Coronary artery (tissue), 2 donors: ENCODE data around the gene BRICD5.

ENCODE experiments used
- DNase-seq: peaks from one replicate; pipeline ENCODE4 v3.0.0-alpha.2; 2017; ENCODE audit warnings: low spot score
- H3K27ac ChIP-seq, 2 donors: fragments of 200-600 bp; sonication (generic); one replicate each; pipeline ENCODE4 v1.5.1; 2016 to 2019
- H3K4me3 ChIP-seq: fragments of 200-600 bp; sonication (generic); 2 replicates; pipeline ENCODE4 v1.5.1; 2016; ENCODE audit warnings: mild to moderate bottlenecking, moderate library complexity
- TF ChIP-seq, protein P1 (sequence below): fragments of 200-600 bp; sonication (generic); IDR thresholded peaks from one replicate; pipeline ENCODE4 v1.5.1; 2019; ENCODE audit warnings: antibody characterized with exemption

BRICD5 gene

DNA sequence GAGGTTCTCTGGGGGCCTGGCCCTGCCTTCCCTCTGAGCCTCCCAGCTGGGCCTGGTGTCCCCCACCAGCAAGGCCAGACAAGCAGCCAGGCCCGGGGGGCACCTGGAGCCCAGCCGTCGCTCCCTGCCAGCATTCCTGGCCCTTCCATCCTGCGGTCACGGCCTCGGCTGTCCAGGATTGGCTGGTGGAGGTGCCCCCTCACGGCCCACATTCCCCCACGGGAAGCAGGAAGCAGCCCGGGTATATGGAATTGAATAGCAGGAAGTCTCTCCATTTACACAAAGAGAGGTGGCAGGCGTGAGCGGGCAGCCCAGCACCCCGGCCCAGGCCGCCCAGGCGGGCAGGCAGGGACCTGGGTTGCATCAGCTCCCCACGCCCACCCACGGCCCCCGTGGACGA lies 40.6 kb downstream of the BRICD5 start:
- DNase-seq, result no peak
- peak overlapping the region; percentile 2 to 56 for H3K27ac ChIP-seq
- TF ChIP-seq, protein P1, sequence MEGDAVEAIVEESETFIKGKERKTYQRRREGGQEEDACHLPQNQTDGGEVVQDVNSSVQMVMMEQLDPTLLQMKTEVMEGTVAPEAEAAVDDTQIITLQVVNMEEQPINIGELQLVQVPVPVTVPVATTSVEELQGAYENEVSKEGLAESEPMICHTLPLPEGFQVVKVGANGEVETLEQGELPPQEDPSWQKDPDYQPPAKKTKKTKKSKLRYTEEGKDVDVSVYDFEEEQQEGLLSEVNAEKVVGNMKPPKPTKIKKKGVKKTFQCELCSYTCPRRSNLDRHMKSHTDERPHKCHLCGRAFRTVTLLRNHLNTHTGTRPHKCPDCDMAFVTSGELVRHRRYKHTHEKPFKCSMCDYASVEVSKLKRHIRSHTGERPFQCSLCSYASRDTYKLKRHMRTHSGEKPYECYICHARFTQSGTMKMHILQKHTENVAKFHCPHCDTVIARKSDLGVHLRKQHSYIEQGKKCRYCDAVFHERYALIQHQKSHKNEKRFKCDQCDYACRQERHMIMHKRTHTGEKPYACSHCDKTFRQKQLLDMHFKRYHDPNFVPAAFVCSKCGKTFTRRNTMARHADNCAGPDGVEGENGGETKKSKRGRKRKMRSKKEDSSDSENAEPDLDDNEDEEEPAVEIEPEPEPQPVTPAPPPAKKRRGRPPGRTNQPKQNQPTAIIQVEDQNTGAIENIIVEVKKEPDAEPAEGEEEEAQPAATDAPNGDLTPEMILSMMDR, result no peak
- H3K4me3 ChIP-seq, result peak overlapping the region; percentile 54

DNA sequence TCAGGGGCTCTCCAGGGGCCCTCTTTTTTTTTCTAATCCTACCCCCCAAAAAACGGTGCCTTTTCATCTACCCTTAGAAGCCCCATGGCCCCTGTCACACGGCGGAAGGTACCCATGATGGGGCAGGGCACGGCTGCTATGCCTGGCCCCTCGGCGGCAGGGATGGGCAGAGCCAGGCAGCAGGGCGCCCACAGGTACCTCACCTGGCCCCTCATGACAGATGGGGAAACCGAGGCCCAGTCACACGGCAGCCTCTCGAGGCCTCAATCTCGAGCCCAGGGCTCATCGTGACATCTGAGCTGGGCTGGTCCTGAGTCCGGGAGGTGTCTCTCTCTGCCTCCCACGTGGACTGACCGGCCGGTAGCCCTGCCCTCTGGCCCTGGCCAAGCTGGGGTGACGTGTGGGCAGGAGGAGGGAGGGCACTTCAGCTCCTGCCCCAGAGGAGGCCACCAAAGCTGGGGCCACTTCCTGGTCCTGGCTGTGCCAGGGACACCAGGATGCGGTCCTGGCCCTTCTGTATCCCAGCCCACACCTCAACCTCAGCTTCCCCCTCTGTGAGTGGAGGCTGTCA lies 43.5 kb downstream of the BRICD5 start:
- TF ChIP-seq, protein P1, result no peak
- Histone ChIP-seq H3K27ac (no peak overlapping the region), H3K4me3 (no peak overlapping the region)
- DNase-seq, result no peak

GRCh38 chr16:2166263-2167067 lies 44.2 kb downstream of the BRICD5 start:
- no peak overlapping the region for H3K4me3 ChIP-seq
- DNase-seq, result no peak
- no peak overlapping the region for H3K27ac ChIP-seq
- TF ChIP-seq, protein P1, result no peak

GRCh38 chr16:2165861-2166260 lies 44.8 kb downstream of the BRICD5 start:
- no peak for DNase-seq
- TF ChIP-seq, protein P1, result no peak
- Histone ChIP-seq H3K4me3 (no peak overlapping the region), H3K27ac (no peak overlapping the region)

GRCh38 chr16:2163211-2163881 lies 47.3 kb downstream of the BRICD5 start:
- TF ChIP-seq, protein P1, result no peak
- DNase-seq, result no peak
- Histone ChIP-seq H3K27ac (no peak overlapping the region), H3K4me3 (no peak overlapping the region)

DNA sequence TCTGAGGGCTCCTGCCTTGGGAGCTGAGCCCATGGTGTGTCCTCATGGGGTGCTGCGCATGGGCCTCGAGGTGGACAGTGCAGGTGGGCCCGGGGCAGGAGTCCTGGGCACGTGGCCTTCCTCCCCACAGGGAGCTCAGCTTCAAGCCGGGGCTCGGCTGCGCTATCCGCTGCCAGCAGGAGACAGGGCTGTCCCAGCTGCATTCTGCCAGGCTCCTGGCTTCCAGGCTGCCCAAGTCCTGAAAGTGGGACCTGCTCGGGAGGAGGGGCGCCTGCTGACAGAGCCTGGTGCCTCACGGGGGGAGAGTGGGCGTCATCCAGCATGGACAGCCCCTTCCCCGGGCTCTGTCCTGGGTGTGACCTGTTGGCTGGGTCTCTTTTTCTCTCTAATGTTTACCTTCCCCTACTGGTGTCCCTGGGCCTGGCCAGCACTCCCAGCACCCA lies 48.0 kb downstream of the BRICD5 start:
- DNase-seq, result no peak
- Histone ChIP-seq H3K27ac (no peak overlapping the region), H3K4me3 (no peak overlapping the region)
- TF ChIP-seq, protein P1, result no peak
